HCT116 (cell line): Measurements from ENCODE around the gene SLC52A1. TPM values are rescaled to one million over a fixed set of nuclear protein-coding genes. Genes with fewer than 3 reads are reported as not detected.

Experiments
- ATAC-seq: fragments of 200-7000 bp; cut with Tn5 transposase; 2 replicates; pipeline ENCODE4 v1.9.1; 2020; ENCODE audit warnings: mild to moderate bottlenecking, moderate library complexity
- BruUV-seq: library from RNA; stranded (reverse); fragments of 400-500 nt; replicated peaks from 2 replicates; lab custom pipeline; 2021; lab: Mats Ljungman, UMichigan
- CTCF ChIA-PET: fragments of 300-600 bp; sonication (Branson Sonifier 250); formaldehyde crosslinking; loops from one replicate; lab custom pipeline; 2021; ENCODE audit warnings: antibody characterized with exemption; lab: Charles Lee
- POLR2A ChIA-PET: fragments of 300-600, 350-600 bp; sonication (Branson Sonifier 250); formaldehyde crosslinking; loops from one replicate; lab custom pipeline; 2021; ENCODE audit warnings: antibody characterized with exemption; lab: Charles Lee
- RAD21 ChIA-PET, 2 experiments: fragments of 300-600 bp; sonication (Branson Sonifier 250); formaldehyde crosslinking; loops; one replicate each; lab custom pipeline; 2023; ENCODE audit warnings: low total read pairs in 2 of 2; ENCODE audit not compliant: uncharacterized antibody in 2 of 2, unreplicated experiment in 2 of 2, low non-redundant PET in 1 of 2; lab: Charles Lee
- DNase-seq: peaks from one replicate; pipeline ENCODE4 v3.0.0-alpha.2; 2010; ENCODE audit warnings: low read depth, low spot score
- H2AFZ ChIP-seq: fragments of 200-600 bp; shearing (Covaris generic), sonication (generic); 2 replicates; pipeline ENCODE4 v1.6.1; 2017; ENCODE audit warnings: low read depth, mixed run types, mixed read lengths, antibody characterized with exemption, low read length; ENCODE audit not compliant: poor library complexity, severe bottlenecking
- H3K27ac ChIP-seq: 2 replicates; pipeline ENCODE4 v1.5.1; 2012; ENCODE audit warnings: low read depth, low read length
- H3K27me3 ChIP-seq: fragments of 200-600 bp; sonication (generic); 2 replicates; pipeline ENCODE4 v1.6.1; 2016; ENCODE audit warnings: mixed run types, low read length, mixed read lengths; ENCODE audit not compliant: insufficient read depth
- H3K36me3 ChIP-seq, 2 experiments: fragments of 200-500 bp in 1 of 2; fragments of 200-600 bp in 1 of 2; sonication (Bioruptor generic) in 1 of 2; sonication (generic) in 1 of 2; 2 replicates each; pipeline versions ENCODE4 v1.5.1 to v1.6.1; 2014 to 2016; ENCODE audit warnings: low read length in 2 of 2, inconsistent platforms in 1 of 2, mixed read lengths in 1 of 2, mixed run types in 1 of 2; ENCODE audit not compliant: insufficient read depth in 2 of 2, control insufficient read depth in 1 of 2
- H3K4me1 ChIP-seq, 2 experiments: fragments of 200-600 bp in 1 of 2; sonication (generic) in 1 of 2; 2 replicates each; pipeline versions ENCODE4 v1.5.1 to v1.6.1; 2012 to 2017; ENCODE audit warnings: low read length in 2 of 2, inconsistent platforms in 1 of 2, mild to moderate bottlenecking in 1 of 2, mixed read lengths in 1 of 2, mixed run types in 1 of 2, moderate library complexity in 1 of 2; ENCODE audit not compliant: insufficient read depth in 2 of 2, control insufficient read depth in 1 of 2
- H3K4me2 ChIP-seq: fragments of 200-600 bp; sonication (generic); 2 replicates; pipeline ENCODE4 v1.6.1; 2017; ENCODE audit warnings: mixed run types, low read length, mixed read lengths
- H3K4me3 ChIP-seq, 2 experiments: fragments of 200-600 bp in 1 of 2; sonication (generic) in 1 of 2; replicated peaks in 1 of 2; 2 replicates each; pipeline ENCODE4 v1.5.1; 2011 to 2016; ENCODE audit warnings: low read length in 2 of 2, control low read depth in 1 of 2, low read depth in 1 of 2, mild to moderate bottlenecking in 1 of 2, mixed read lengths in 1 of 2, mixed run types in 1 of 2
- H3K79me2 ChIP-seq: fragments of 200-600 bp; sonication (generic); 2 replicates; pipeline ENCODE4 v1.6.1; 2017; ENCODE audit warnings: mild to moderate bottlenecking, mixed run types, low read length, moderate library complexity, mixed read lengths; ENCODE audit not compliant: insufficient read depth
- H3K9ac ChIP-seq: fragments of 200-600 bp; sonication (generic); 2 replicates; pipeline ENCODE4 v1.6.1; 2016; ENCODE audit warnings: low read length, mixed read lengths
- H3K9me2 ChIP-seq: fragments of 200-600 bp; sonication (generic), shearing (Covaris generic); 2 replicates; pipeline ENCODE4 v1.6.1; 2017; ENCODE audit warnings: mixed run types, mild to moderate bottlenecking, moderate library complexity; ENCODE audit not compliant: insufficient read depth
- H3K9me3 ChIP-seq, 2 experiments: fragments of 200-500 bp in 1 of 2; fragments of 200-600 bp in 1 of 2; sonication (Bioruptor generic) in 1 of 2; sonication (generic) in 1 of 2; 2 replicates each; pipeline ENCODE4 v1.6.1; 2014 to 2017; ENCODE audit warnings: low read length in 2 of 2, mixed read lengths in 2 of 2, inconsistent platforms in 1 of 2, low read depth in 1 of 2, mild to moderate bottlenecking in 1 of 2, mixed run types in 1 of 2, moderate library complexity in 1 of 2; ENCODE audit not compliant: control insufficient read depth in 1 of 2, insufficient read depth in 1 of 2
- H4K20me1 ChIP-seq: fragments of 200-600 bp; sonication (generic), shearing (Covaris generic); 2 replicates; pipeline ENCODE4 v1.6.1; 2017; ENCODE audit warnings: mixed run types, mild to moderate bottlenecking, moderate library complexity; ENCODE audit not compliant: insufficient read depth
- ATF3 ChIP-seq: IDR thresholded peaks from 2 replicates; pipeline ENCODE4 v1.6.1; 2012
- CBX3 ChIP-seq: IDR thresholded peaks from 2 replicates; pipeline ENCODE4 v1.6.1; 2012; ENCODE audit warnings: low read depth
- CEBPB ChIP-seq: IDR thresholded peaks from 2 replicates; pipeline ENCODE4 v1.6.1; 2012; ENCODE audit warnings: low read depth
- CTCF ChIP-seq, 3 experiments: fragments of 200-600 bp in 1 of 3; sonication (generic) in 1 of 3; IDR thresholded peaks in 2 of 3; conservative IDR thresholded peaks in 1 of 3; 2 replicates each; pipeline ENCODE4 v1.5.1; 2012 to 2017; ENCODE audit warnings: low read depth in 2 of 3, low read length in 2 of 3, antibody characterized with exemption in 1 of 3, borderline replicate concordance in 1 of 3, control low read depth in 1 of 3, mild to moderate bottlenecking in 1 of 3, mixed read lengths in 1 of 3, mixed run types in 1 of 3, moderate library complexity in 1 of 3; ENCODE audit not compliant: insufficient read depth in 1 of 3
- EGR1 ChIP-seq: IDR thresholded peaks from 2 replicates; pipeline ENCODE4 v1.6.1; 2012; ENCODE audit warnings: low read depth
- ELF1 ChIP-seq: IDR thresholded peaks from 2 replicates; pipeline ENCODE4 v1.6.1; 2012; ENCODE audit warnings: low read depth, borderline replicate concordance
- EZH2 ChIP-seq: fragments of 200-600 bp; sonication (generic); IDR thresholded peaks from 2 replicates; pipeline ENCODE4 v1.6.1; 2017; ENCODE audit warnings: antibody characterized with exemption, mixed run types
- EZH2phosphoT487 ChIP-seq: fragments of 200-600 bp; IDR thresholded peaks from 2 replicates; pipeline ENCODE4 v1.6.1; 2018; ENCODE audit warnings: antibody characterized with exemption, borderline replicate concordance
- FOSL1 ChIP-seq: IDR thresholded peaks from 2 replicates; pipeline ENCODE4 v1.6.1; 2012; ENCODE audit warnings: low read depth
- MAX ChIP-seq: IDR thresholded peaks from 2 replicates; pipeline ENCODE4 v1.6.1; 2012
- POLR2AphosphoS5 ChIP-seq: IDR thresholded peaks from 2 replicates; pipeline ENCODE4 v1.6.1; 2011; ENCODE audit warnings: mild to moderate bottlenecking, low read depth, low read length, moderate library complexity
- RAD21 ChIP-seq: IDR thresholded peaks from 2 replicates; pipeline ENCODE4 v1.6.1; 2012; ENCODE audit warnings: low read depth, mild to moderate bottlenecking
- REST ChIP-seq: IDR thresholded peaks from 2 replicates; pipeline ENCODE4 v1.6.1; 2012; ENCODE audit warnings: low read depth
- SIN3A ChIP-seq: IDR thresholded peaks from 2 replicates; pipeline ENCODE4 v1.6.1; 2012; ENCODE audit warnings: low read depth
- SP1 ChIP-seq: IDR thresholded peaks from 2 replicates; pipeline ENCODE4 v1.6.1; 2012; ENCODE audit warnings: low read depth
- SRF ChIP-seq: IDR thresholded peaks from 2 replicates; pipeline ENCODE4 v1.6.1; 2012; ENCODE audit warnings: low read depth
- ZBTB33 ChIP-seq: IDR thresholded peaks from 2 replicates; pipeline ENCODE4 v1.6.1; 2011; ENCODE audit warnings: mild to moderate bottlenecking, low read length, moderate library complexity; ENCODE audit not compliant: insufficient replicate concordance; ENCODE audit errors: extremely low read depth
- ZFX ChIP-seq: fragments of 450-650 bp; IDR thresholded peaks from 2 replicates; pipeline ENCODE4 v1.6.1; 2017
- ZNF274 ChIP-seq: fragments of 200-500 bp; sonication (Bioruptor generic); IDR thresholded peaks from 2 replicates; pipeline ENCODE4 v1.6.1; 2014; ENCODE audit warnings: mild to moderate bottlenecking, low read depth, low read length, inconsistent platforms
- intact Hi-C: fragments of 100-400 bp; cut with micrococcal nuclease; formaldehyde crosslinking; loops from 2 replicates; pipeline ENCODE4 v1.10.0; 2022
- total RNA-seq: library from RNA; stranded (reverse); gene quantifications from one replicate; pipeline ENCODE4 v1.2.1, GENCODE V29; 2021; ENCODE audit not compliant: unreplicated experiment

The SLC52A1 gene
- total RNA-seq, 1 experiment from 2014 or later, result not detected

GRCh38 chr17:5065227-5065744, 30.1 kb upstream of the SLC52A1 start:
- POLR2A ChIA-PET, result no interaction called here
- H3K79me2 ChIP-seq, result no peaks in the 10 kb centered on the region
- no peak for DNase-seq
- TF ChIP-seq SIN3A (no peak), ZBTB33 (no peak), ZNF274 (no peak), FOSL1 (no peak), EZH2phosphoT487 (no peak), RAD21 (no peak), SRF (no peak), MAX (no peak), EGR1 (no peak), SP1 (no peak), ELF1 (no peak), CTCF (IDR thresholded peaks at IDR 0.05 in 2 of 3, conservative IDR thresholded peaks at IDR 0.05 in 1 of 3; ENCODE audit: borderline replicate concordance in 1 of 3, insufficient read depth in 1 of 3, low read depth in 2 of 3, low read length in 2 of 3) (no peak), ZFX (no peak), EZH2 (no peak), CBX3 (no peak), REST (no peak), CEBPB (no peak), ATF3 (no peak), POLR2AphosphoS5 (no peak)
- TF ChIP-seq, all 23 proteins: peak for 0
- ChIA-PET RAD21 (no interaction called here), CTCF (no interaction called here)
- H3K27ac ChIP-seq, result no peak overlapping the region
- H3K36me3 ChIP-seq, result no peaks in the 10 kb centered on the region
- no peaks in the 10 kb centered on the region for H4K20me1 ChIP-seq
- ATAC-seq, result no peak
- no peaks in the 10 kb centered on the region for H3K9me3 ChIP-seq
- H3K4me2 ChIP-seq, result no peak overlapping the region
- no peaks in the 10 kb centered on the region for H3K9me2 ChIP-seq
- no peaks in the 10 kb centered on the region for H3K27me3 ChIP-seq
- H3K4me3 ChIP-seq, result no peak overlapping the region
- BruUV-seq, result no TSS peak
- no peak overlapping the region for H2AFZ ChIP-seq
- H3K9ac ChIP-seq, result no peak overlapping the region
- intact Hi-C loops, result no loop called here
- no peaks in the 10 kb centered on the region for H3K4me1 ChIP-seq
